SK-N-SH treated with all-trans-retinoic acid at 6 μM for 48 hours (cell line): ENCODE data around the gene IL6ST.
"Not testable (repeated sequence)": the region's sequence is repeated elsewhere in the genome, so short reads cannot be mapped to it uniquely, and the experiment has no call there.

Source experiments
- ATAC-seq: fragments of 200-7000 bp; cut with Tn5 transposase; 3 replicates; pipeline ENCODE4 v1.9.1; 2020; ENCODE audit warnings: mild to moderate bottlenecking, moderate library complexity
- ARNTL ChIP-seq: fragments of 450-650 bp; formaldehyde crosslinking; IDR thresholded peaks from 2 replicates; pipeline ENCODE4 v1.5.0; 2020; ENCODE audit warnings: low read depth, mild to moderate bottlenecking, moderate library complexity, borderline replicate concordance
- BACH2 ChIP-seq: fragments of 250-450 bp; sonication (Bioruptor Pico); IDR thresholded peaks from 2 replicates; pipeline ENCODE4 v1.9.0; 2021; ENCODE audit warnings: mild to moderate bottlenecking, borderline replicate concordance
- CSDC2 ChIP-seq: fragments of 250-450 bp; sonication (Bioruptor Pico); IDR thresholded peaks from 2 replicates; pipeline ENCODE4 v1.5.0; 2020; ENCODE audit warnings: mild to moderate bottlenecking, moderate library complexity
- CSRNP3 ChIP-seq: fragments of 250-450 bp; sonication (Bioruptor Pico); IDR thresholded peaks from 2 replicates; pipeline ENCODE4 v1.5.1; 2021; ENCODE audit warnings: mild to moderate bottlenecking, moderate library complexity
- ESRRG ChIP-seq: fragments of 250-450 bp; sonication (Bioruptor Pico); IDR thresholded peaks from 2 replicates; pipeline ENCODE4 v1.6.1; 2021; ENCODE audit warnings: mild to moderate bottlenecking
- GLIS3 ChIP-seq: fragments of 250-450 bp; sonication (Bioruptor Pico); IDR thresholded peaks from 2 replicates; pipeline ENCODE4 v1.5.0; 2020; ENCODE audit warnings: mild to moderate bottlenecking, moderate library complexity
- OSR1 ChIP-seq: fragments of 250-450 bp; sonication (Bioruptor Pico); IDR thresholded peaks from 2 replicates; pipeline ENCODE4 v1.8.0; 2022; ENCODE audit warnings: moderate library complexity, mild to moderate bottlenecking, inconsistent platforms
- PPARA ChIP-seq: fragments of 250-450 bp; sonication (Bioruptor Pico); IDR thresholded peaks from 2 replicates; pipeline ENCODE4 v1.5.0; 2020; ENCODE audit warnings: mild to moderate bottlenecking, borderline replicate concordance
- RARB ChIP-seq: fragments of 250-450 bp; sonication (Bioruptor Pico); IDR thresholded peaks from 2 replicates; pipeline ENCODE4 v1.8.0; 2021; ENCODE audit warnings: mild to moderate bottlenecking, moderate library complexity
- SNAI2 ChIP-seq: fragments of 250-450 bp; sonication (Bioruptor Pico); IDR thresholded peaks from 2 replicates; pipeline ENCODE4 v1.5.0; 2020; ENCODE audit warnings: mild to moderate bottlenecking, moderate library complexity
- TOX ChIP-seq: fragments of 250-450 bp; sonication (Bioruptor Pico); IDR thresholded peaks from 2 replicates; pipeline ENCODE4 v1.8.0; 2021; ENCODE audit warnings: mild to moderate bottlenecking, moderate library complexity, borderline replicate concordance
- ZC3H10 ChIP-seq: fragments of 250-450 bp; sonication (Bioruptor Pico); IDR thresholded peaks from 2 replicates; pipeline ENCODE4 v1.5.1; 2021; ENCODE audit warnings: mild to moderate bottlenecking, moderate library complexity
- ZFP3 ChIP-seq: fragments of 250-450 bp; sonication (Bioruptor Pico); IDR thresholded peaks from 2 replicates; pipeline ENCODE4 v1.5.0; 2020; ENCODE audit warnings: mild to moderate bottlenecking, moderate library complexity
- ZNF565 ChIP-seq: fragments of 450-650 bp; formaldehyde crosslinking; conservative IDR thresholded peaks from 2 replicates; pipeline ENCODE4 v1.5.0; 2020; ENCODE audit warnings: low read depth, mild to moderate bottlenecking, moderate library complexity
- ZNF70 ChIP-seq: fragments of 450-650 bp; formaldehyde crosslinking; IDR thresholded peaks from 2 replicates; pipeline ENCODE4 v1.5.0; 2020; ENCODE audit warnings: mild to moderate bottlenecking, moderate library complexity
- ZNF8 ChIP-seq: fragments of 450-650 bp; formaldehyde crosslinking; IDR thresholded peaks from 2 replicates; pipeline ENCODE4 v1.5.0; 2020; ENCODE audit warnings: mild to moderate bottlenecking, moderate library complexity
- TF ChIP-seq, protein P1 (sequence below): fragments of 250-450 bp; sonication (Bioruptor Pico); IDR thresholded peaks from 2 replicates; pipeline ENCODE4 v1.5.0; 2020; ENCODE audit warnings: mild to moderate bottlenecking, moderate library complexity
- TF ChIP-seq, protein P2 (sequence below): fragments of 250-450 bp; sonication (Bioruptor Pico); IDR thresholded peaks from 2 replicates; pipeline ENCODE4 v1.5.1; 2020; ENCODE audit warnings: low read depth, mild to moderate bottlenecking, moderate library complexity

IL6ST gene

DNA sequence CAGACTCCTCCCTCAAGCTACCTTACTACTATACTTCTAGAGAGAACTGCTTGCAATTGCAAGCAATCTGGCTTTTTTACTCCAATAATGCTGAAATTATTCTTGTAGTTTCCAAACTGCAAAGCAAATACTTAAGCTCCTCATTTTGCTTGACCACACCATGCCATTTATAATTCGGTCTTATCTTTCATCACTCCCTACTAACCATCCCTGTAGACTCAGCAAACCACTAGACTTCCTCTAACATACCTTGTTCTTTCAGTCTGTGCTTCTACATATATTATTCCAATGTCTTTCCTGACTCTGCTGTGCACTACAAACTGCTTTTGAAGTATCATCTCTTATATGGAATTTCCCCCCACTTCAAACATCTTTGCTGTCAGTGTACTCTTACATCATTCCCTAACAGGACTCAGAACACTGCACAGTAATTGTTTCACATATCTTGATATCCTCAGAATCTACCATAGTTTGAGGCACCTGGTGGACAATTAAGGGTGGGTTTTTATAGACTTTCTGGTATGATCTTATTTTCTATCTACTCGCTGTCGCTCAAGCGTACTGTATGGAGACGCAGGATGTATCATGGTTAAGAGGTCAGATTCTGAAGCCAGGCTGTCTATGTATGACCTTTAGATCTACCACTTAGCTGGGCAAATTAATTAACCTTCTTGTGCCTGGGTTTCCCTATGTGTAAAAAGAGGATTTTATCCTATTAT is 2.8 kb downstream of the IL6ST start:
- no peak for TF ChIP-seq ZFP3 (CRISPR knock-in tag)
- no peak for TF ChIP-seq ZNF565 (CRISPR knock-in tag)
- no peak for TF ChIP-seq TOX
- no peak for TF ChIP-seq ARNTL (CRISPR knock-in tag)
- TF ChIP-seq, protein P1, sequence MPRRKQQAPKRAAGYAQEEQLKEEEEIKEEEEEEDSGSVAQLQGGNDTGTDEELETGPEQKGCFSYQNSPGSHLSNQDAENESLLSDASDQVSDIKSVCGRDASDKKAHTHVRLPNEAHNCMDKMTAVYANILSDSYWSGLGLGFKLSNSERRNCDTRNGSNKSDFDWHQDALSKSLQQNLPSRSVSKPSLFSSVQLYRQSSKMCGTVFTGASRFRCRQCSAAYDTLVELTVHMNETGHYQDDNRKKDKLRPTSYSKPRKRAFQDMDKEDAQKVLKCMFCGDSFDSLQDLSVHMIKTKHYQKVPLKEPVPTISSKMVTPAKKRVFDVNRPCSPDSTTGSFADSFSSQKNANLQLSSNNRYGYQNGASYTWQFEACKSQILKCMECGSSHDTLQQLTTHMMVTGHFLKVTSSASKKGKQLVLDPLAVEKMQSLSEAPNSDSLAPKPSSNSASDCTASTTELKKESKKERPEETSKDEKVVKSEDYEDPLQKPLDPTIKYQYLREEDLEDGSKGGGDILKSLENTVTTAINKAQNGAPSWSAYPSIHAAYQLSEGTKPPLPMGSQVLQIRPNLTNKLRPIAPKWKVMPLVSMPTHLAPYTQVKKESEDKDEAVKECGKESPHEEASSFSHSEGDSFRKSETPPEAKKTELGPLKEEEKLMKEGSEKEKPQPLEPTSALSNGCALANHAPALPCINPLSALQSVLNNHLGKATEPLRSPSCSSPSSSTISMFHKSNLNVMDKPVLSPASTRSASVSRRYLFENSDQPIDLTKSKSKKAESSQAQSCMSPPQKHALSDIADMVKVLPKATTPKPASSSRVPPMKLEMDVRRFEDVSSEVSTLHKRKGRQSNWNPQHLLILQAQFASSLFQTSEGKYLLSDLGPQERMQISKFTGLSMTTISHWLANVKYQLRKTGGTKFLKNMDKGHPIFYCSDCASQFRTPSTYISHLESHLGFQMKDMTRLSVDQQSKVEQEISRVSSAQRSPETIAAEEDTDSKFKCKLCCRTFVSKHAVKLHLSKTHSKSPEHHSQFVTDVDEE (CRISPR knock-in tag): no peak
- TF ChIP-seq, all 23 proteins: peak for 0
- no peak for ATAC-seq

DNA sequence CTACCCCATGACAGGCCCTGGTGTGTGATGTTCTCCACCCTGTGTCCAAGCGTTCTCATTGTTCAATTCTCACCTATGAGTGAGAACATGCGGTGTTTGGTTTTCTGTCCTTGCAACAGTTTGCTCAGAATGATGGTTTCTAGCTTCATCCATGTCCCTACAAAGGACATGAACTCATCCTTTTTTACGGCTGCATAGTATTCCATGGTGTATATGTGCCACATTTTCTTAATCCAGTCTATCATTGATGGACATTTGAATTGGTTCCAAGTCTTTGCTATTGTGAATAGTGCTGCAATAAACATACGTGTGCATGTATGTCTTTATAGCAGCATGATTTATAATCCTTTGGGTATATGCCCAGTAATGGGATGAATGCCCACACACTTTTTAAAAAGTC is 3.9 kb downstream of the IL6ST start:
- ATAC-seq: not testable (repeated sequence)

- TF ChIP-seq ZNF70 (CRISPR knock-in tag) (no peak), ZC3H10 (CRISPR knock-in tag) (no peak), CSDC2 (no peak), ZNF565 (CRISPR knock-in tag) (no peak), SNAI2 (CRISPR knock-in tag) (no peak), CSRNP3 (CRISPR knock-in tag) (no peak), PPARA (CRISPR knock-in tag) (no peak), RARB (no peak), OSR1 (no peak), ESRRG (CRISPR knock-in tag) (no peak), GLIS3 (CRISPR knock-in tag) (no peak)
- TF ChIP-seq, protein P2, sequence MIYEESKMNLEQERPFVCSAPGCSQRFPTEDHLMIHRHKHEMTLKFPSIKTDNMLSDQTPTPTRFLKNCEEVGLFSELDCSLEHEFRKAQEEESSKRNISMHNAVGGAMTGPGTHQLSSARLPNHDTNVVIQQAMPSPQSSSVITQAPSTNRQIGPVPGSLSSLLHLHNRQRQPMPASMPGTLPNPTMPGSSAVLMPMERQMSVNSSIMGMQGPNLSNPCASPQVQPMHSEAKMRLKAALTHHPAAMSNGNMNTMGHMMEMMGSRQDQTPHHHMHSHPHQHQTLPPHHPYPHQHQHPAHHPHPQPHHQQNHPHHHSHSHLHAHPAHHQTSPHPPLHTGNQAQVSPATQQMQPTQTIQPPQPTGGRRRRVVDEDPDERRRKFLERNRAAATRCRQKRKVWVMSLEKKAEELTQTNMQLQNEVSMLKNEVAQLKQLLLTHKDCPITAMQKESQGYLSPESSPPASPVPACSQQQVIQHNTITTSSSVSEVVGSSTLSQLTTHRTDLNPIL (CRISPR knock-in tag): no peak
- TF ChIP-seq, protein P1 (CRISPR knock-in tag): no peak
- ATAC-seq: no peak
These were observed 4.9 kb downstream of the IL6ST start for GRCh38 chr5:55989860-55990259.

GRCh38 chr5:55988979-55989638 is 5.7 kb downstream of the IL6ST start:
- ATAC-seq: no peak
- TF ChIP-seq ZNF70 (CRISPR knock-in tag): no peak
- no peak for TF ChIP-seq ZNF8 (CRISPR knock-in tag)
- TF ChIP-seq, protein P1 (CRISPR knock-in tag): no peak
- no peak for TF ChIP-seq TOX
- TF ChIP-seq, protein P2 (CRISPR knock-in tag): no peak
- no peak for TF ChIP-seq ESRRG (CRISPR knock-in tag)
- TF ChIP-seq BACH2: no peak
- no peak for TF ChIP-seq SNAI2 (CRISPR knock-in tag)
- TF ChIP-seq ZC3H10 (CRISPR knock-in tag): no peak
- TF ChIP-seq CSDC2: no peak

DNA sequence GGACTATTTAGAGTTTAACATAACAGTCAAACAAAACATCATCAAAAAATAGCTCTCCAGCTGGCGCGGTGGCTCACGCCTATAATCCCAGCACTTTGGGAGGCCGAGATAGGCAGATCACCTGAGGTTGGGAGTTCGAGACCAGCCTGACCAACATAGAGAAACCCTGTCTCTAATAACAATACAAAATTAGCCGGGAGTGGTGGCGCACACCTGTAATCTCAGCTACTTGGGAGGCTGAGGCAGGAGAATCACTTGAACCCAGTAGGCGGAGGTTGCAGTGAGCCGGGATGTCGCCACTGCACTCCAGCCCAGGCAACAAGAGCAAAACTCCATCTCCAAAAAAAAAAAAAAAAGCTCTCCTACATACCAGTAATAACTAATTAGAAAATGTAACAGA is 6.3 kb downstream of the IL6ST start:
- ATAC-seq: not testable (repeated sequence)
